Fibroblast of skin of scalp (primary cell): ENCODE results near the gene PCA3.
A peak's percentile ranks its signal among the peaks of the same experiment; 100 is the strongest.

Source experiments
- DNase-seq: peaks from one replicate; pipeline ENCODE4 v3.0.0-alpha.2; 2013

PCA3 gene

DNA sequence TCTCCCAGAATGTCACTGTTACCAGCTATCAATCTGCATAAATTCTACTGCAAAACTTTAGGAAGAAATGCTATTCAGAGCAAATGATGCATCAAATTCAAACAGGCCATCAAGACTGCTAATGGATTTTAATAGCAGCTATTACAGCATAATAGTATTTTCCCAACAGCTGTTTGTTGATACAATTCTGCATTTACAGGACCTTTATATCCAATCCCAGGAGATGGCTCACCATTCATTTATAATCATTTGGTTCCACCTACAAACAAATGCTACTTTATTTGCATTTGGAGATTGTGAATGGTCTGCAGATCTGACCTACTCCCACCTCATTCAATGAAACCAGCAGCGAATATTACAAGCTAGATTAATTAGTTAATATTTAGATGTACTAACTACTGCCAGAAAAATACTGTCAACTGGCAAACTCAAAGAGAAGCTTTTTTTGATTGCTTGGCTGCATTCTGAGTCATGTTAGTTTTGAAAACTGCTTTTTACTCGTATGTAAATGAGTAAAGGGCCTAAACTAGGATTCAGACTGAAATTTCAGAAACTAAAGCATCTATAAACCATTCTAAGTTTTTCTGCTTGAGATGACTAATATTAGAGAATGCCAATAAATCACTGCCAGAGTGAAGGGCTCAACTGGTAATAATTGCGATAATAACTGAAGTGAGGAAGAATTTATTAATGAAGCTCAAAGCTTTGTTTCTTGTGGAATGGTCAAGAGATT, 7.1 kb upstream of the PCA3 start:
- DNase-seq, result no peak

DNA sequence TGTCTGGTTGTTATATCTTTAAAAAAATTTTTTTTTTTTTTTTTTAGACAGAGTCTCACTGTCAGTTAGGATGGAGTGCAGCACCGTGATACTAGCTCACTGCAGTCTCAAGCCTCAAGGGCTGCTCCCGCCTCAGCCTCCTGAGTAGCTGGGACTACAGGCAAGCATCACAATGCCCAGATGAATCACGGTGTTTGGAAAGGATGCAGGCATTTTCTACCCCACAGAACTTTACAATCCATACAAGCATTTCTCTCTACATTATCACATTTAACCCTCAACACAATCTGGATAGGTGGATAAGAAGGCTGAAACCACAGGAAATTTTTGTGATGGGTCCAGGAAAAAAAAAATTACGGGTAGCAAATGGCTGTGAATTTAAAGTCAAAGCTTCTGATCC, 5.8 kb upstream of the PCA3 start:
- DNase-seq, result no peak

DNA sequence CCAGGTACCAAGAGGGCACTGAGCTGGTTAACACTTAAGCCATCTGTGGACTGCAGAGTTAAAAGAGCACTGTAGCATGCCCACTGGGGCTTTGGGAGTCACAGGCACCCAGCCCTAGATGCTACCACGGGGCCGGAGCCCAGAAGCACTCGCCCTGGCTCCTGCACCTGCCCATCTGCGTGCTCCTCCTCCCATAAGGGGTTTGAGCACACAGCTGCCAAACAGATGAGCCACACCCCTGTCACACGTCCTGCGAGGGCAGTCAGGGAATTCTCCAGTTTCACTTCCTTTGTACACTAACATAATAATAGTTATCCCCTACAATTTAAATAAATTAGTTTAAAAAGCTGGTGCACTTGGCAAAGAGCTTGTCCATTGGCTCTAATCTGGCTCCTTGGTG, 4.5 kb upstream of the PCA3 start:
- DNase-seq, result no peak

DNA sequence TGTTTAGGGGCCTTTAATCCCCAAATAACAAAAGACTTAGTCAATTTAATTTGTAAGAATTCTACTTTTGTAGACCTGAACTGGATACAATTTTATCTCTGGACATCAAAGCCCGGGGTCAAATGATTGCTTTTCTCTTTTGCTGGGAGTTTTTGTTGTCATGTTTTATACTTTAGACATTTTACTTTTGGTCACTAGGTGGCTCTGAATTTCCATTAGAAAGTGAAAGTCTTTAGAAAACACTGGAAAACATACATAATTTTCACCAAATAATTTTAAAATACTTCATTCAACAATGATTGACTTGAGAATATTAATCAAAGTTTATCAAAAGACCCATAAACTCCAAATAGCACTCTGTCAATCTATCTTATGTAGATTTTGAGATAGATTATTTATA, 2.8 kb upstream of the PCA3 start:
- DNase-seq, result peak; percentile 19

DNA sequence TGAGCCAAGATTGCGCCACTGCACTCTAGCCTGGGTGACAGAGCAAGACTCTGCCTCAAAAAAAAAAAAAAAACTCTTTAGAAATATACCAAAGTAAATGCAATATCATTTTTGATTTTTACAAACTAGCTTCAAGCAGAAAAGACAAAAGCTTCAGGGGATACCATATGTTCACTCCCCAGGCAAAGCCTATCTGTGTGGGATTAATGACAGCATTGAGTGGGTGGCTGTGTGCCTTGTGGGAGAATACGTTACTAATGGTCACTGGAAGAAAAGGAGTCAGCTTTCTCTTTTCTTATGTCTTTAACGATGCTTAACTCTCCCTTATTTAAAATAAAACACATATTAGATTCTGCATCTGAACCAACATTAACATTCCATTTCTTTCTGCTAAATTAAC, 1.9 kb downstream of the PCA3 start:
- DNase-seq, result no peak

DNA sequence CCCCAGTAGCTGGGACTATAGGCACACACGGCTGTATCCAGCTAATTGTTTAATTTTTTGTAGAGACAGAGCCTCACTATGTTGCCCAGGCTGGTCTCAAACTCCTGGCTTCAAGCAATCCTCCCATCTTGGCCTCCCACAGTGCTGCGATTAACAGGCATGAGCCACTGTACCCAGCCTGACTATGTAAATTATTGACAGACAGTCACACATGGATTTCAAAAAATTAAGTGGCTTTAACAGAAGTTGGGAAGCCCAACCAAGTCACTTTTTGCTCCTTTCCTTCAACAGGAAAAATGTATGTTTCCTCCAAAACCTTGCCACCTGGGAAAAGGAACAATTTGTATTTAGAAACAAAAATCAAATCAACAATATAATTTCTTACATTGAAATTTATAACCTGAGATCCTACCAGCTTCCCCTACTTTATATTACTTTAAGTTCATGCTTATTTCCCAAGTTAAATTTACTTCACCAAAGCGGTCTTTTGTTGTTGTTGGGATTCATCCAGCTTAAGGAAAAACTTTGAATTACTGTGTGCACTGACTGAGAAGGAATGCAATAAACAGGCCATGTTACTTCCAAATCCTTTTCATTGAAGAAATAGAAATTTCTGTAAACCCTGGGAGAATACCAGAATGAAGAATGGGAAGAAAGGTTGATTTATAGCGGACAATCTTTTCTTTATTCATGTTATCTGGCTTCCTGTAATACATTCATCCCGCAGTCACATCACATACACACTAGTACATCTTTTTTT, 8.6 kb downstream of the PCA3 start:
- peak; percentile 45 for DNase-seq

DNA sequence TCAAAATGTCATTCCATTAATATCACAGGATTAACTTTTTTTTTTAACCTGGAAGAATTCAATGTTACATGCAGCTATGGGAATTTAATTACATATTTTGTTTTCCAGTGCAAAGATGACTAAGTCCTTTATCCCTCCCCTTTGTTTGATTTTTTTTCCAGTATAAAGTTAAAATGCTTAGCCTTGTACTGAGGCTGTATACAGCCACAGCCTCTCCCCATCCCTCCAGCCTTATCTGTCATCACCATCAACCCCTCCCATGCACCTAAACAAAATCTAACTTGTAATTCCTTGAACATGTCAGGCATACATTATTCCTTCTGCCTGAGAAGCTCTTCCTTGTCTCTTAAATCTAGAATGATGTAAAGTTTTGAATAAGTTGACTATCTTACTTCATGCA, 20.6 kb downstream of the PCA3 start:
- no peak for DNase-seq

DNA sequence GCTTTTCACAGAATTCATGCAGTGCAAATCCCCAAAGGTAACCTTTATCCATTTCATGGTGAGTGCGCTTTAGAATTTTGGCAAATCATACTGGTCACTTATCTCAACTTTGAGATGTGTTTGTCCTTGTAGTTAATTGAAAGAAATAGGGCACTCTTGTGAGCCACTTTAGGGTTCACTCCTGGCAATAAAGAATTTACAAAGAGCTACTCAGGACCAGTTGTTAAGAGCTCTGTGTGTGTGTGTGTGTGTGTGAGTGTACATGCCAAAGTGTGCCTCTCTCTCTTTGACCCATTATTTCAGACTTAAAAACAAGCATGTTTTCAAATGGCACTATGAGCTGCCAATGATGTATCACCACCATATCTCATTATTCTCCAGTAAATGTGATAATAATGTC, 21.3 kb downstream of the PCA3 start:
- no peak for DNase-seq

DNA sequence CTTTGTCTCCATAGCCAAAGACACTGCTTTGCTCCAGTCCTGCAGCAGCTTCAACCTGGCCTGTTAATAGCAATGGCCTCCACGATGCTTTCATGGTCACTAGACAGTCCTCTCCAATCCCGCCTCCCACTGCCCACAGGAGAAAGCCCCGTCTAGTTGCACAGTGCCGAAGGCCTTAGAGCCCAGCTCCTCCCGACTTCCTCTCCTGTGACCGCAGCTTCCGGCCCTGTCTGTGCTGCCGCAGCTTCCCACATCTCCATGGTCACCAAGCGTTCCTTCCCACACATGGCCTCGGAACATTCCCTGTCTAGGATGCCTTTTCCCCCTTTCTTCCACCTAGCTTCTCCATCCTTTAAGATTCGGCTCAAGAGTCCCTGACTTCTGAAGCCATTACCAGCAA, 23.4 kb downstream of the PCA3 start:
- DNase-seq, result no peak

DNA sequence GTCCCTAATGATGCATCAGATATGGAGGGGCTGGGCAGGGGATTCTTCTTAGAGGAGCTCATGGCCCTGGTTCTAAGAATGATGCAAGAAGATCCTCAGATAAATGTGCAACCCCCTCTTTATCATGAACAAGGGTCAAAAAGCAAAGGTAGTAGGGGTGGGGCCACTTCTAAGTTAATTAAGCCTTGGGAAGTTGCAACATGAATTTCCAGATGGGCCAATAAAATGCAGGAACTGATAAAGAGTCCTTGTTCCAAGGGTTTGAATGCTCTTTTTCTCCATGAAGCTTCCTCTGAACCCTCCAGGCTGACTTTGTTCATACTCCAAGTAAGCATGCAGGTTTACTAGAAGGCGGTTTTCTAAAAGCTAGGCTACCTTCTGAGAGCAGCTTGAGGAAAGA, 25.6 kb downstream of the PCA3 start:
- no peak for DNase-seq

DNA sequence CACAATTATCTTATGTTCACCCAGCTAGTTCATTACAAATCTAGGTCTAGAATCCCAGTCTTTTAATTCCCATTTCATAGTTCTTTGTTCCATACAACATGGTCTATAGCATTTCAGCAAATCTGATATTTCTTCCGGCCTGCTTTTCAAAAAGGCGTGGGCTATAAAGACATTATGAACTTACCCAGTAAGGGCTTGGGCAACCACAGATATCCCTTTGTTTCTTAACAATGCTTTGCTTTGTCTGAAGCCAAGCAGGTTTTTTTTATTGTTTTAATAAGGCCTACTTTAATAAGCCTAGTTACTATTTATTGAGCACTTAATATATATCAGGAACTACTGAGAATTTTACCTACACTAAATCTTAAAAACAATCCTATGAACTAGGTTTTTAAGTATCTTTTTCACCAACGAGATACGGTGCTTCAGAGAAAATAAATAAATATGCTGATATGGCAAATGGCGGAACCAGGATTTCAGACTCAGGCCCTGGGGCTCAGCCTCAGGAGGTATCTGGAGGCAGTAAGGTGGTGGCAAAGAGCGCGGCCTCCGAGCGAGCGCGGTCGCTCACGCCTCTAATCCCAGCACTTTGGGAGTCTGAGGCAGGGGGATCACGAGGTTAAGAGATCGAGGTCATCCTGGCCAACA, 29.7 kb downstream of the PCA3 start:
- no peak for DNase-seq

DNA sequence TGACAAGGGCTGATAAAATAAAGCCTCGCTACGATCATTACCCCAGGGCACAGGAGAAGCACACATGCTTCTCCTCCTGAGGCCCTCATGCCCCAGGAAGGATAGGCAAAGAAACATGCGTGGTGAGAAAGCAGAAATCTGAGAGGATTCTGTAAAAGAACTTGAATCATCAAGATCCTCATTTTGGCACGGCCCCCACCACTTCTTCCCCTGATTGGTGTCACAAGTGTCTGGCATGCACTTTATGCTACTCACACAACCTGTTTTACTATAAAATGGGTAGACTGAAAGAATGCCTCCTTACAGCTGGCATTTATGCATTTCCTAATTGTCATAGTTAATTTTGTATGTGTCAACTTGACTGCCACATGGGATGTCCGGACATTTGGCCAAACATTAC, 32.1 kb downstream of the PCA3 start:
- no peak for DNase-seq

DNA sequence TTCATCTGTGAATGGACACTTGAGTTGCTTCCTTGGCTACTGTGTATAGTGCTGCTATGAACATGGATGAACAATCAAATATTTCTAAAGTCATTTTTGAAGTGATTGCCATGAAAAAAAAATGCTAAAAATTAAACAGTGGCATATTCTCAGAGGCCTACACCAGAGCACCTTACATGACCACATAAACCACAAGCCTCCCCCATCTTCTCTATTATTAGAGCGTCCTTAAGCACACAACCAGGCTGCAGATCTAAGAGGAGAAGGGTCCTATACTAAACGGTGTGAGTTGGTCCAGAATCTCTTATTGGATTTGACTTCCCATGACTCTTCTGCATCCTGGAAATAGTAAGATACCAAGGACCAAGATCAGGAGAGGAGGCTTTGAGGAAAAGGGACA, 34.3 kb downstream of the PCA3 start:
- no peak for DNase-seq

DNA sequence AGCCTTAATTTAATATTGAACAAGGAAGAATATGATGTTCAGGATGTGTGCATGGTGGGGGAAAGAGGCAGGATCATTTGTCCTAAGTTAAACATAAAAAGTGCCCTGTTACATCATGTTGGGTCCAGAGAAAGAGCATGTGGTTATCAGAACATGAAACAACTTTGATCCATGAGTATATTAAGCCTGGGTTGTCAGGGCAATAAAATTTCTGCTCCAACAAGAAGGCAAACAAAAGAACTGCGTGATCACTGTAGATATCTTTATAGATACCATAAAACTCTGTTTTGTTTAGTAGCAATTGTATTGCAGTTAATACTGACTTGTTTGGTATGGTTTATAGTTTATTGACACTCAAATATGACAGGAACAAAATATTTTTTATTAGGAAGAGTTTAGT, 35.2 kb downstream of the PCA3 start:
- no peak for DNase-seq

DNA sequence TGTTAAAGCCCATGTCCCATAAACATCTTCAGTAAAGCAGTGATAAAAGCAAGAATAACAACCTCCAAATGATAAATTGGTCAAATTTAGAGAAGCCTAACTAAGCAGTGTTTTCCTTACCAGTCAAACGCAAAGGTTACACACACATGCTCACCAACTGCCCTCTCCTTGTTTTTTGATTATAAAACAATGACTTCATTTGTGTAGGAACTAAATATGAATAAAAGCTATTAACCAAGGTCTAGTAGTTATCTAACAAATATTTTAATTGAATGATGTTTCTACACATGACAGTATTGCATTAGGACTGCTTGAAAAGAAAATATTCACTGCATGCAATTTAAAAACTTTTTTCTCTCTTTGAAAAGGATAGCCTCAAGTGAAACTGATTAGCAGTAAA, 36.7 kb downstream of the PCA3 start:
- DNase-seq, result no peak

DNA sequence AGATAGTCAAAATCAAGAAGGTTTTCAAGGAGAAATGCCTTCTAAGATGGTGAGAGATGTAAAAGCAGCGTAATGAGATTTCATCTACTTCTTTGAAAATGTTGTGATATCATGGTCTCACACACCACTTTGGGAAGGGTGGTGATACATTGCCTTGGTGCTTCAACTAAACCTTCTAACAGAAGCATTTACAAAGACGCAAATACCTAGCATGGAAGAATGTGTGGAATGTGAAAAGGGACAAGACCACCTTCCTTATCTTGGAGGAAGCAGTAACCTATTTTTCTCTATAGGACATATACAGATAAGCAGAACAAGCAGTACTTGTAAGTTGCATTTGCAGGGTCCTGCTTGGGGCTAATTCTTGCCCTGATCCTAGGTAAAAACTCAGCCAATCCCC, 38.8 kb downstream of the PCA3 start:
- no peak for DNase-seq

DNA sequence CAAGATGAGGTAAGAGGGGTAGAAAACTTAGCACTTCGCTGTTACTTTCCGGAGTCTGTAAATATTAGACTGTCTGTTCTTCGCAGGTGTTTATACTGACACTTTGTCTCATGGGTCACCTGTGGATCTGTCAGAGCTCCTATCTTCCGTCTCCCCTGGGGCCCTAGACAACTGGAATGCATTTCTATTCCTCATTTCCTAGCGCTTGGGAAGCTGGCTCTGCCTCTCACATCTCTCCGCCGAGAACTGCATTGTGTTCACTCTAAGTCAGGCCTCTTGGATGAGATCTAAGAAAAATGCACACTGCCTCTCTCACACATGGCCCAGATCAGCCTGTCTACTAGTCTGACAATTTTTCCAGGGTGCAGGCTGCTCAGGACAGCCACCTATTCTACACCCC, 39.5 kb downstream of the PCA3 start:
- DNase-seq, result no peak

DNA sequence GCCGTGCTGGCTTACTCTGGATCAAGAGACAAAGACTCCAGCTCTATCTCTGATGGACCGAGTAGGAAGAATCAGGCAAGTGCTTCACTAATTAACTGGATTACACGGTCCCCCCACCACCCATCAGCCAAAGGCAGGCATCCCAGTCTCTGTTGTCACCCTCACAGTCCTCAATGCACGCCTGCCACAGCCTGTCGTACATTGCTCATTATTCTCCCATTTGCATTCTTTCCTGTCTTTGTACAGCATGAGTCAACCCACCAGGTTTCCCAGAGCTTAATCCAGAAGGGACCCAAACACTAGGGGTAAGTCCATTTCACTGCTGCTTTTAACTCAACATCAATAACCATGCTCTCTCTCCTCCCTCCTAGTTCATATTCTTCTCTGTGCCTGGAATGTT, 44.4 kb downstream of the PCA3 start:
- DNase-seq, result no peak

DNA sequence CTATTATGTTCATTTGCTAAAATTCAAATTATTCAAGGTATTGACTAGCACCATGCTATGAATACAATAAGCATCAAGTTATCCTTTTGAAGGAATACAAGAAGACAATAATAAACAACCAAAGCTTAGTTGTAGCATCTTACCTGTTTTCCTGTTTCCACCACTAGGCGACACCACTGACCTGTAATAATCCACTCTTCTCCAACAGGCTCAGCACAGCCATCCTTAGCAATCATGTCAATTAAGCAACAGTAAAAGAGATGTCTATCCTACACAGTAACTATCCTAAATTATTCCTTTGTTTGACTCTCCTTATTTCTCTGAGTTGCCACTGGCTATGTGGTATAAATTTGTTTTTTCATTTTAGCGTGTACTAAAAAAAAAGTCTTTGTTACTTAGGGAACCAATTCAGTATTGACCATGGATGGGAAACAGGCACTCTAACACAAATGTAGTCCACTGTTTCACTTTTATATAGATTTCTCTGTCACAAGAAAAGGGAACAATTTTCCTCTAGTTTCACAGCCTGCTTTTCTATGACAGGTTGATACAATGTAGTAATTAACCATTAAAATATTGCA, 46.2 kb downstream of the PCA3 start:
- DNase-seq, result peak; percentile 68

DNA sequence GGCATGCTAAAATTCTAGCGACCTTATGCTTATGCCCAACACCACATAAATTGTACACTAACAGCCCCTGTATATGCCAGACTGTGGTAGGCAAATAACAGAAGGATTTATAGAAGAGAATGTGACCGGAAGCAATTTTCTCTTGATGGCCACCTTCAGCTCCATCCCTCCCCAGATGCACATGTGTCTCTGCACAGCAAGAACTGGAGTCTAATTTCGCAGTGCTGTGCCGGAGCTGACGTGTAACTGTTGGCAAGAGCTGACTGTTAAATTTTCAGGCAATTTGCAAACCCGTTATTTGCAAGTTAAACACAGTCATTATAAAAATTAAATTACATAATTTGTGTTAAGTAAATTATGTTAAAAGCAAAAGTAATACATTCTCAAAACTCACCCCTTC, 48.4 kb downstream of the PCA3 start:
- DNase-seq, result no peak

DNA sequence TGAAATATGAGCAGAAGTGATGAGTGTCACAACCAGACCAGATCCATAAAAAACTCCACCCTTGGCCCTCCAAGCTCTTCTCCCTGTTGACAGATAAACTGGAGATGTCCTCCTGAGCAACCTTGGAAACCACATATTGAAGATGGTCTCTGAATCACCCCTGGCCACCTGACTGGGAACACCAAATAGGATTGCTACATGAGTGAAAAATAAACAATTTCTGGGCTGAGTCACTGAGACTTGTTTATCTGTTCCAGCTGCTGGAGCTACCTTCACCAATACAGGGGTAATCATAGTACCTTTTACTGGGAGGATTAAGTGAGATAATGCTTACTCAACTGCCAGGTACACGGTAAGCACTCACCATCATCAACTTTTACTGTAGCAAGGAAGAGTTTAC, 53.3 kb downstream of the PCA3 start:
- DNase-seq, result peak; percentile 39

DNA sequence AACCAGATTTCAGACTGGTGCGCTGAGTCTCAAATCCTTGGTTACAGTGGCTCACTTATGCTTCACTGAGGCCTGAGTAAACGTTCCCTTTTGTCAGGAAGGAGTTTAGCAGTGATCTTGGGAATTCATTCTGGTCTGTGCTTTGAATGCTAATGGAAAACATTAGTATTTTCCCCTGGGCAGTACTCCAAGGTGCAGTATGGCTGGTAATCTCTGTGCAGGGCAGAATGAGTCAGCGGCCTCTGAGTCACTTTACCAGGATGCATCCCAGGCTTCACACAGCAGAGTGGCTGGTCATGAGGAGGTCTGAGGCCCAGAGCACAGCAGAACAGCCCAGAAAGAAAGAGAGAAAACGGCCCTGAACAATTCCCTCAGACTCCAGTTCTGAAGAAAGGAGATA, 54.0 kb downstream of the PCA3 start:
- DNase-seq, result peak; percentile 98

DNA sequence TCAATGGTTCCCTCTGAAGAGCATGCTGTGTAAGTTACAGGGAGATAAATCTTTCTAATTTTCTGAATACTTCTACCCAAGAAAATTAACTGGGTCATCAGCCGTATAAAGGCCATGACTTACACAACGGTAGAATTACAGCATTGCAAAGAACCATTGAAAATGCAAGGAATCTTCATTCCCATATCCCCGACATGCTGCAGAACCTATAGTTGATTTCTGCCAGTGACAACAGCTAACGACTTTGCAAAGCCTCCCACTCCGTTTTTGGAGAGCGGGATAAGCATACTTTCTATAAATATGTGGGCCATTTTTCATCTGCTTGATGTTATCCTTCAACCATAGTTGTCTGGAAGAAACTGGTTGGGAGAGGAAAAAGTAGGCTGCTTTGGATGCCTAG, 56.2 kb downstream of the PCA3 start:
- no peak for DNase-seq
